ENCODE measurements around the gene LOXHD1. TPM values are rescaled to one million over a fixed set of nuclear protein-coding genes. Genes with fewer than 3 reads are reported as not detected.

Gene LOXHD1
- total RNA-seq, 1 experiment from 2014 or later, result 0.35 TPM

GRCh38 chr18:46623541-46623940, 33.5 kb downstream of the LOXHD1 start:
- Mint-ChIP-seq H3K36me3 (no peaks in the 10 kb centered on the region), H3K27ac (no peak overlapping the region), H3K4me3 (no peak overlapping the region), H3K4me1 (peaks cover 9% of the 10 kb centered on the region), H3K27me3 (ENCODE audit: low read depth) (no peaks in the 10 kb centered on the region), H3K9me3 (no peaks in the 10 kb centered on the region)
- ChIA-PET POLR2A (no interaction called here), CTCF (interaction anchor here (0.6 to 3.9 kb wide), 16 partner anchors 15 to 475 kb away, joined by 3 to 29 read pairs (median 4); partner anchors contain the start of gene LOXHD1)
- no peak for DNase-seq (ENCODE audit: low spot score)
- no peak for TF ChIP-seq GRHL2 (CRISPR knock-in tag; IDR thresholded peaks at IDR 0.05; ENCODE audit: insufficient replicate concordance, severe bottlenecking)
- no peak for ATAC-seq

GRCh38 chr18:46622999-46623398, 34.0 kb downstream of the LOXHD1 start:
- CTCF ChIA-PET, result interaction anchor here (0.8 to 3.9 kb wide), 14 partner anchors 14 to 475 kb away, joined by 3 to 29 read pairs (median 5); partner anchors contain the start of gene LOXHD1
- Mint-ChIP-seq H3K27ac (no peak overlapping the region), H3K9me3 (no peaks in the 10 kb centered on the region), H3K4me3 (no peak overlapping the region), H3K4me1 (peaks cover 9% of the 10 kb centered on the region), H3K27me3 (ENCODE audit: low read depth) (no peaks in the 10 kb centered on the region), H3K36me3 (no peaks in the 10 kb centered on the region)
- DNase-seq (ENCODE audit: low spot score) (no peak), ATAC-seq (no peak)
- POLR2A ChIA-PET, result no interaction called here
- TF ChIP-seq ZNF317 (CRISPR knock-in tag; IDR thresholded peaks at IDR 0.05; ENCODE audit: borderline replicate concordance, low read depth), result no peak
- TF ChIP-seq SOX15 (CRISPR knock-in tag; IDR thresholded peaks at IDR 0.05), result no peak
- TF ChIP-seq CTCF (IDR thresholded peaks at IDR 0.05), result no peak
- TF ChIP-seq ZBTB21 (CRISPR knock-in tag; IDR thresholded peaks at IDR 0.05; ENCODE audit: borderline replicate concordance), result no peak
- no peak for TF ChIP-seq ZMAT4 (CRISPR knock-in tag; IDR thresholded peaks at IDR 0.05)
- no peak for TF ChIP-seq ZSCAN18 (CRISPR knock-in tag; IDR thresholded peaks at IDR 0.05)

GRCh38 chr18:46622451-46622850, 34.6 kb downstream of the LOXHD1 start:
- H3K36me3 Mint-ChIP-seq, result no peaks in the 10 kb centered on the region
- H3K27me3 Mint-ChIP-seq (ENCODE audit: low read depth), result no peaks in the 10 kb centered on the region
- H3K4me3 Mint-ChIP-seq, result no peak overlapping the region
- TF ChIP-seq JAZF1 (CRISPR knock-in tag; IDR thresholded peaks at IDR 0.05) (no peak), KAT7 (CRISPR knock-in tag; IDR thresholded peaks at IDR 0.05; ENCODE audit: borderline replicate concordance) (no peak), RELA (CRISPR knock-in tag; IDR thresholded peaks at IDR 0.05; ENCODE audit: borderline replicate concordance) (no peak)
- no peak overlapping the region for H3K27ac Mint-ChIP-seq
- H3K9me3 Mint-ChIP-seq, result no peaks in the 10 kb centered on the region
- H3K4me1 Mint-ChIP-seq, result peaks cover 9% of the 10 kb centered on the region
- ChIA-PET CTCF (interaction anchor here (1.0 to 3.9 kb wide), 10 partner anchors 14 to 474 kb away, joined by 3 to 29 read pairs (median 8); partner anchors contain the start of gene LOXHD1), POLR2A (no interaction called here)
- no peak for DNase-seq (ENCODE audit: low spot score)
- ATAC-seq, result no peak

- no peak for TF ChIP-seq E2F5 (CRISPR knock-in tag; IDR thresholded peaks at IDR 0.05)
- Mint-ChIP-seq H3K9me3 (no peaks in the 10 kb centered on the region), H3K27me3 (ENCODE audit: low read depth) (no peaks in the 10 kb centered on the region), H3K4me3 (no peak overlapping the region), H3K36me3 (no peaks in the 10 kb centered on the region), H3K27ac (no peak overlapping the region), H3K4me1 (peaks cover 7% of the 10 kb centered on the region)
- DNase-seq (ENCODE audit: low spot score) (no peak), ATAC-seq (no peak)
- CTCF ChIA-PET, result interaction anchor here (2.0 to 3.9 kb wide), 3 partner anchors 13 to 449 kb away, joined by 7 to 28 read pairs (median 9); a partner anchor contains a TSS
- POLR2A ChIA-PET, result no interaction called here
Observed at GRCh38 chr18:46621871-46622270, 35.1 kb downstream of the LOXHD1 start.
